Measurements from ENCODE around the gene NCMAP. TPM values are rescaled to one million over a fixed set of nuclear protein-coding genes. Genes with fewer than 3 reads are reported as not detected.

The NCMAP gene
- total and polyA plus RNA-seq, 2 donors (not counting 1 experiment from before 2014, with no cell fraction given) = not detected

GRCh38 chr1:24566236-24566867, 10.5 kb downstream of the NCMAP start:
- no peak overlapping the region for H3K4me2 ChIP-seq (ENCODE audit: extremely low read depth, insufficient read depth, low read length)
- no peak overlapping the region for H3K9ac ChIP-seq (ENCODE audit: insufficient read depth, low read length)
- peak in 1 of 2 donors; percentile 42 for DNase-seq (ENCODE audit: low read depth in 2 of 2)
- H3K36me3 ChIP-seq (ENCODE audit: control insufficient read depth, insufficient read depth, low read length) = no peaks in the 10 kb centered on the region
- H2AFZ ChIP-seq (ENCODE audit: low read length) = no peak overlapping the region
- H3K4me1 ChIP-seq (ENCODE audit: control insufficient read depth, extremely low read depth, insufficient read depth, low read length) = no peaks in the 10 kb centered on the region
- no peak overlapping the region for H3K4me3 ChIP-seq (replicated peaks in 1 of 4; ENCODE audit: control extremely low read depth in 1 of 4, insufficient read depth in 1 of 4, low read depth in 3 of 4, low read length in 4 of 4)
- no peaks in the 10 kb centered on the region for H3K79me2 ChIP-seq (ENCODE audit: control insufficient read depth, insufficient read depth, low read length)
- no peaks in the 10 kb centered on the region for H3K9me3 ChIP-seq (ENCODE audit: control insufficient read depth, insufficient read depth, low read depth, low read length)
- no peaks in the 10 kb centered on the region for H4K20me1 ChIP-seq (ENCODE audit: control insufficient read depth, extremely low read depth, insufficient read depth, low read length)
- no peak overlapping the region for H3K27ac ChIP-seq (ENCODE audit: insufficient read depth, low read length)
- TF ChIP-seq EZH2 (IDR thresholded peaks at IDR 0.05; ENCODE audit: low read length, missing control alignments) (no peak), CTCF (conservative IDR thresholded peaks at IDR 0.05 in 1 of 2, IDR thresholded peaks at IDR 0.05 in 1 of 2; ENCODE audit: low read depth in 1 of 2, low read length in 2 of 2) (no peak)
- peaks cover 3% of the 10 kb centered on the region for H3K27me3 ChIP-seq (ENCODE audit: control insufficient read depth, insufficient read depth, low read length)

DNA sequence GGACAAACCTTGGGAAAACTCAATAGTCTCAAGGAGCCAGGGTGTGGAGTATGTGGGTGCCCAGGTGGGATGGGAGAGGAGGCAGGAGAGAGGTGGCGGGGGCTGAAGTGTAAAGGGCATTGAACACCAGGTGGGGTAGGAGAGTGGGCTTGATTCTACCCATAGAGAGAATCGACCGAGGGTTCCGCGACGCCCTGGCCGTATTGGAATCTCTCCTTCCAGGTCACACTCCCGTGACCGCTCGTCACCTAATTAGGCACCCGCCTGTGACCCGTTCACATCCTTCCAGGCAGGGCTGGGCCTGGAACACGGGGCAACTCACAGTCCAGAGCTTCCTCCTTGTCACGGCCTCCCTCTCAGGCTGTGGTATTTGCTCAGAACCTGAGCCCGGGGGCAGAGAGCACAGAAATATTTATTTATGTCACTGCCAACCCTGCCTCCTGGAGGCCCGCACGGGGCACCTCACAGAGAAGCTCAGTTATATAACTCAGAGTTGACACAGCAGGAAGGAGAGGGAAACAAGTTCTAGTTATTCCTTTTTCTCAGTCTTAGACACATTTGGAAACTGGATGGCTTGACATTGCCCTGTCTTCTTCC, 12.0 kb downstream of the NCMAP start:
- no peak for TF ChIP-seq CTCF (conservative IDR thresholded peaks at IDR 0.05 in 1 of 2, IDR thresholded peaks at IDR 0.05 in 1 of 2; ENCODE audit: low read depth in 1 of 2, low read length in 2 of 2)
- no peak for TF ChIP-seq EZH2 (IDR thresholded peaks at IDR 0.05; ENCODE audit: low read length, missing control alignments)
- Histone ChIP-seq H3K36me3 (ENCODE audit: control insufficient read depth, insufficient read depth, low read length) (no peaks in the 10 kb centered on the region), H3K27me3 (ENCODE audit: control insufficient read depth, insufficient read depth, low read length) (no peaks in the 10 kb centered on the region), H3K4me2 (ENCODE audit: extremely low read depth, insufficient read depth, low read length) (no peak overlapping the region), H3K4me1 (ENCODE audit: control insufficient read depth, extremely low read depth, insufficient read depth, low read length) (no peaks in the 10 kb centered on the region), H3K79me2 (ENCODE audit: control insufficient read depth, insufficient read depth, low read length) (no peaks in the 10 kb centered on the region), H3K9me3 (ENCODE audit: control insufficient read depth, insufficient read depth, low read depth, low read length) (no peaks in the 10 kb centered on the region), H3K27ac (ENCODE audit: insufficient read depth, low read length) (no peak overlapping the region), H4K20me1 (ENCODE audit: control insufficient read depth, extremely low read depth, insufficient read depth, low read length) (no peaks in the 10 kb centered on the region), H3K4me3 (replicated peaks in 1 of 4; ENCODE audit: control extremely low read depth in 1 of 4, insufficient read depth in 1 of 4, low read depth in 3 of 4, low read length in 4 of 4) (no peak overlapping the region), H3K9ac (ENCODE audit: insufficient read depth, low read length) (no peak overlapping the region), H2AFZ (ENCODE audit: low read length) (no peak overlapping the region)
- no peak for DNase-seq (ENCODE audit: low read depth in 2 of 2)

DNA sequence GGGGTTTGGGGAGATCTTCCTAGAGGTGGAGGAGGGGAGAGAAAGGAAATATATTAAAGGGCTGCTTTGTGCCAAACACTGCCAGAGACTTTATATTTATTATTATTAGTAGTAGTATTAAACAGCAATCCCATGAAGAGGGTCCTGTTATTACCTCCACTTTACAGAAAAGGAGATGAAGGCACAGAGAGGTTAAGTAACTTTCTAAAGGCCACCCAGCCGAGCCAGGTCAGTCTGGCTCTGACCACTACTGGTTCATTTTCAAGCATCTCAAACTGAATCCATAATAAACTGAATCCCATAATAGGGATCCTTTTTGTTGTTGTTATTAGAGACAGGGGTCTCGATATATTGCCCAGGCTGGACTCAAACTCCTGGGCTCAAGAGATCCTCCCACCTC, 12.6 kb downstream of the NCMAP start:
- no peak overlapping the region for H3K4me3 ChIP-seq (replicated peaks in 1 of 4; ENCODE audit: control extremely low read depth in 1 of 4, insufficient read depth in 1 of 4, low read depth in 3 of 4, low read length in 4 of 4)
- no peaks in the 10 kb centered on the region for H4K20me1 ChIP-seq (ENCODE audit: control insufficient read depth, extremely low read depth, insufficient read depth, low read length)
- H3K36me3 ChIP-seq (ENCODE audit: control insufficient read depth, insufficient read depth, low read length) = no peaks in the 10 kb centered on the region
- H2AFZ ChIP-seq (ENCODE audit: low read length) = no peak overlapping the region
- H3K4me1 ChIP-seq (ENCODE audit: control insufficient read depth, extremely low read depth, insufficient read depth, low read length) = no peaks in the 10 kb centered on the region
- H3K9me3 ChIP-seq (ENCODE audit: control insufficient read depth, insufficient read depth, low read depth, low read length) = no peaks in the 10 kb centered on the region
- no peak overlapping the region for H3K27ac ChIP-seq (ENCODE audit: insufficient read depth, low read length)
- H3K79me2 ChIP-seq (ENCODE audit: control insufficient read depth, insufficient read depth, low read length) = no peaks in the 10 kb centered on the region
- TF ChIP-seq EZH2 (IDR thresholded peaks at IDR 0.05; ENCODE audit: low read length, missing control alignments) (no peak), CTCF (conservative IDR thresholded peaks at IDR 0.05 in 1 of 2, IDR thresholded peaks at IDR 0.05 in 1 of 2; ENCODE audit: low read depth in 1 of 2, low read length in 2 of 2) (no peak)
- H3K27me3 ChIP-seq (ENCODE audit: control insufficient read depth, insufficient read depth, low read length) = no peaks in the 10 kb centered on the region
- no peak for DNase-seq (ENCODE audit: low read depth in 2 of 2)
- H3K4me2 ChIP-seq (ENCODE audit: extremely low read depth, insufficient read depth, low read length) = no peak overlapping the region
- no peak overlapping the region for H3K9ac ChIP-seq (ENCODE audit: insufficient read depth, low read length)

Measured in fibroblast of lung (primary cell).